ENCODE measurements around the gene LTK. TPM values are rescaled to one million over a fixed set of nuclear protein-coding genes. Genes with fewer than 3 reads are reported as not detected.

Gene LTK
- total RNA-seq, 1 experiment from 2014 or later = 0.02 TPM

DNA sequence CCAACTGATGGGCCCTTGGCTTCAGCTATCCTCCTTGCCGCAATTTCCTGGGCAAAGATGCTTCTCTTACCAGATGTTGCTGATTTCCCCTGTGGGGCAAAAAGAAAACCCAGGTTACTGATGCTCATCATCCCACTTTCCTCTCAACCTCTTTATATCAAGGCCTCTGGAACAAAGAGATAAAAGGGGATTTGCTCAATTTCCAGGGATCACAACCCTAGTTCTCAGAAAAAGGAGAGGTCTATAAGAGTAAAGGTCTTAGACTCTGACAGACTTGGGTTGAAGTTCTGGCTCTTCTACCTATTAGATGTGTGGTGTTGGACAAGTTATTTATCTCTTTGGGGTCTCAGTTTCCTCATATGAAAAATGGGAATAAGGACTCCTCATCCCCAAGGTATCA lies 21.9 kb upstream of the LTK start:
- DNase-seq (ENCODE audit: extremely low read depth, low read depth) = no peak

DNA sequence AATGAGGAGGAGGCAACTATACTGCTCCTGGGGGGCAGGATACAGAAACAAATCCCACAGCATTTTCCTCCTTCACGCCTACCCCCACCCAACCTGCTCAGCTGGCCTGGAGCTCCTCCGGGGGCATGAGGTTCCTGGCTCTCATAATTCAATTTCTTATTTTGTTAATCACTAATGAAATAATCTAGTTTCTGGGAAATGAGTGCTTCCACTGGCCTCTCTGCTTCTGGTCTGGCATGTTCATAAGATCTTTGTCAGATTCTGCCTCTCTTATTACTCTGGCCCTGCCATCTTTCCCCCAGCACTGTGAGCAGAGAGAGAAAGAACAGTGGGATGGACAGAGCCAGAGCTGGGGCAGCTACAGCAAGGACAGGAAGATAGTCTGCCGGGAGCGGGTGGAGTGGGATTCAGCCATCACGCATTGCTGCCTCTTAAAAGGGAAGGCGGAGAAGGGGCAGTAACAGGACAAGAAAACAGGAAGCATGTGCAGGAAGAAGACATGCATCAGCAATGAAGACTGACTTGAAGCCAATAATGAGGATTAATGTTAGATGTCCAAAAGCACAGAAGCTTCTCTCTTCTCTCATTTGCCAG lies 16.8 kb upstream of the LTK start:
- DNase-seq (ENCODE audit: extremely low read depth, low read depth) = no peak

DNA sequence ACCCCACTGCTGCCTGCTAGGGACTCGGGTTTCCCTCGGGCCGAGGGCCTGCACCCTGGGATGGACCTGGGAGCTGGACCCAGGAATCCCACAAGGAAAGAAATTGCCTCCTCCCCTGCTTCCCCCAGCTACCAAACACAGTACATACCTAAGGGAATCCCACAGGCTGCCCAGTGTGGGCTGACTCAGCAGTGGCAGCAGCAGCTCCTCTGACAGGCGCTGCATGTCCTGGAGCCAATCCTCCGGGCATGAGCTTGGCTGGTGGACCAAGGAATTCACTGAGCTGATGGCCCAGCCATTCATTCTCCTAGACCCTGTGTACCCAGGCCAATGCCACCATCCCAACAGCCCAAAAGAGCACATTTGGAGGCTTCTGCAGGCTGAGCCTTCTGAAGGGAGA lies 9.5 kb upstream of the LTK start:
- DNase-seq (ENCODE audit: extremely low read depth, low read depth) = no peak

DNA sequence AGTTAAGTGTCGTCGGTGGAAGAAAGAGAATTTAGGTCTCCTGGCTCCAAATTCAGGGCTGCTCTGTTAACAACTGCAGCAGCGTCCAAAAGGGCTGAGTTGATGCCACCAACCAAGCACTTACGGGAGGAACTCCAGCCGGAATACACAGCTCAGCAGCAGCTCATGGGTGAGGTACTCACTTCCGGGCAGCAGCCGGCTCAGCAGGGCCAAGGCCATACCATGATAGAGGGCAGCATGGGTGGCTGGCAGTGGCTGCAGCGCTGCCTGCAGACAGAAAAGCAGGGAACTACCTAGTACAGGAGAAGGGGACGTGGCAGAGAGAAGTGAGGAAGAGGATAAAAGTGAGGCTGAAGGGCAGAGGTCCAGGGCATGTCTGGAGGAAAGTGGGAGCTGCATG lies 8.0 kb upstream of the LTK start:
- DNase-seq (ENCODE audit: extremely low read depth, low read depth) = no peak

DNA sequence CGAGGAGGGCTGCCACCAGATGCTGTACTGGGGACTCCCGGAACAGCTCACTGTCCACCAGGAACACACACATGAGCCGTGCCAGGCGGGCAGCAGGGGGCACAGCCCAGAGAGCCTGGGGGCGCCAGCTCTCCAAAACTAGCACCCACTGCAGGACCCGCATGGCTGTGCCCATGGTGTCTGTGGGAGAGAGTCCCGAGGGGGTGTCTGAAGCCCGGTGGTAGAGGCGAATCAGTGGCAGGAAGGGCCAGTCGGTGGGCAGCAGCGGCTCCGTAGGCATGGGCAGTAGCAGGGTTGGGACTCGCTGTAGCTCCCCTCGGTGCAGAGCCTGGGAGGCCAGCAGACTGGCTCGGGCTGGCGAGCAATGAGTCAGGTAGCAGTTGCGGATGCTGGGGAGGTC lies 7.0 kb upstream of the LTK start:
- DNase-seq (ENCODE audit: extremely low read depth, low read depth) = no peak

DNA sequence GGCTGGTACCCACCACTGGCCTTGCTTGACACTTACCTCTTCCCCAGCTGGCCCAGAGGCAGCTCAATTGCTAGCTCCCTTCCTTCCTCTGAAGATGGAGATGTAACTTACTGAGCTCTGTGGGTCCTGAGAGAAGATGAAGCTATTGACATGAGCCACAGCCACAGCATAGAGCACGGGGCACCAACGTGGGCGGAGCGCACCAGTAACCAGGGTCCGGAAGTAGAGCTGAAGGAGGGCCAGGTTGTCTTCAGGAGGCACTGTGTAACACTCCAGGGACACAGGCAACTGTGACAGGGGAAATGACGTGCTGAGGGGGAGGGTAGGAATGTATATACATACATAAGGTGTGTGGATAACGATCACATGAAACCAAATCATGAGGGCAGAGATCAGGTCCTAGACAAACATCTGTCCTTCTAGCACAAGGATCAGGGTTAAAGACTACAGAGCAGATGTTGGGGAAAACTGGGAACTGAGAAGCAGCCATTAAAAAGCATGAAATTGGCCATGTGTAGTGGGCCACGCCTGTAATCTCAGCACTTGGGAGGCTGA lies 4.3 kb upstream of the LTK start:
- DNase-seq (ENCODE audit: extremely low read depth, low read depth) = no peak

DNA sequence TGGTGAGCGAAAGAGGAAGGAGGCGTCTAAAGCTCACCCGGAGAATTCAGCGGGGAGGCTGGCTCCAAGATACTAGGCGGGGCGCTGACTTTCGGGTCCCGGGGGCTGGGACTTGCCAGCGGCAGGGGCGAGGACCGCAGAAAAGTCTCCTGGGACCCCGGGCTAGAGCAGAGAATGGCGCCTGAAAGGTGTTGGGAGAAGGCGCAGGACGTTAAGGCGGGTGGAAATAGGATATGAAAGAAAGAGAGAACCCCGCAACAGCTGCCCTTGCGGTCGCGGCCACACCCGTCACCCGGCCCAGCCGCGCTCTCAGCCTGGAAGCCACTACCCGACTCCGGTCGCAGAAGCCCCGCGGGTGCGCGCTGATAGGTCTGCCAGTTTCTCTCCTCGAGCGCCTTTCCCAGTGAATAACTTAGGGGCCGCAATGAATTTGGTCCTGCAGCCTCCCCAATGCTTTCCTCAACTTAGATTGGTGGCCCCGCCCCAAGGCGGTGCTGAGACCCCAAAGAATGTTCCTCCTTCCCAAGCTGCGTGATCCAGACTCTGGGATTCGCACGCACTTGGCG lies 604 bp downstream of the LTK start:
- DNase-seq (ENCODE audit: extremely low read depth, low read depth) = no peak

DNA sequence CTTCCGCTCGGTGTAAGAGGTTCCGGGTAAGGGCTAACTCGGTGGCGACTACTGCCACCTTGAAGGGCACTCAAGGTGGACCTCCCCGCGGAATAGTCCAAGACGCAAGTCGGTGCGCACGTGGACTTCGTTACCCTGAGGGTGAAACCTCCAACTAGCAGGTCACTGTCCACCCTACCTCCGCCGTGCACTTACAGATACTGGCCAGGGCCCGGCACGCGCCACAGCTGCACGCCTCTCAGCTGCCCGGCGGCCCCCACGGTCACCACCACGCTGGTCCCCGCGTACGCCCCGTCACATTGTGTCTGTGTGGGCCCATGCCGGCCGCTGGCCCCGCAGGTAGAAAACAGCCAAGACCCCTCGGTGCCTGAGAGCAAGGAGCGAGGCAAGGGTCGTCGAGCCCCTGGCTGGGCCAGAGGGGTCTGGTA lies 1.1 kb downstream of the LTK start:
- DNase-seq (ENCODE audit: extremely low read depth, low read depth) = no peak

DNA sequence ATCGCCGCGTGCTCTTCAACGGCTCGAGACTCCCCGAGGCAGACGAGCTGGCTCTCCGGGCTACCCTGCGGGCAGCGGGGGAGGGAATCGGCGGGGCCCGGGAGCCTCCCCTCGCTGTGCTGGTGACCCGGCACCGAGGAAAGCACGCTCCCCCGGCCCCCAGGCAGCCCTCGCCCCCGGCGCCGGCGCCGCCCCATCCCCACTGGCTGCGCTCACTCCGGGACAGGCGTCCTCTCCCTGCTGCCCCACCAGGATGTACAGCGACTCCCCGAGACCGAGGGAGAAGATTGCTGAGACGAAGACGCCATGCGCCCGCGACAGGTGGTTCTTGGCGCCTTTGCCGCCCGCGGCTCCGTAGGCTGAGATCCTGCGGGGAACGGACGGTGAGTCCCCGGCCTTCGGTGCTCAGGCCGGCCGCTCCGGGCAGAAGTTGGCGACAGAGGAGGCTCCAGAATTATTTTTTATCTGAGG lies 1.7 kb downstream of the LTK start:
- DNase-seq (ENCODE audit: extremely low read depth, low read depth) = no peak

DNA sequence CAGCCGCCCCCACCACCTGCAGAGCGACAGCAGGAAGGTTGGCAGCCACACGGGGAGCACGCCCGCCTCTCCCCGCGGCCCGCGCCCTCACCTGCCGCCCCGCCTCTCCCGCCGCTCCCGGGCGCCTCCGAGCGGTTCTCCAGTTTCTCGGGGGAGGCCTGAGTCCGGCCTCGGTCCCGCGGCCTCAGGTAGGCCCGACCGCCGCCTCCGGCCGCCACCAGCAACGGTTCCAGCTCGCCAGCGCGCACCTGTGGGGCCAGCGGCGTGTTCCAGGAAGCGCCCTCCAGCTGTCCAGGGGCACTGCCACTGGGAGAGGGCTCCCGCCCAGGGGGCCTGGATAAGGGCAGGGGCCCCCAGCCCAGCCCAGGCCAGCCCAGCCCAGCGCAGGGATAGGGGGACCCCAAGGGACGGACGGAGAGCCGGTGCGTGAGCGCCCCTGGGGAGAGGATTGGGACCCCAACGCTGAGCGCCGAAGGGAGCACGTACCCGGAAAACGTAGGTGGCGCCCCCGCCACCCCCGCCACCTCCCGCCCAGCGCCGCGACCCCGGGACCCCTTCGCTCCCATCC lies 2.2 kb downstream of the LTK start:
- no peak for DNase-seq (ENCODE audit: extremely low read depth, low read depth)

DNA sequence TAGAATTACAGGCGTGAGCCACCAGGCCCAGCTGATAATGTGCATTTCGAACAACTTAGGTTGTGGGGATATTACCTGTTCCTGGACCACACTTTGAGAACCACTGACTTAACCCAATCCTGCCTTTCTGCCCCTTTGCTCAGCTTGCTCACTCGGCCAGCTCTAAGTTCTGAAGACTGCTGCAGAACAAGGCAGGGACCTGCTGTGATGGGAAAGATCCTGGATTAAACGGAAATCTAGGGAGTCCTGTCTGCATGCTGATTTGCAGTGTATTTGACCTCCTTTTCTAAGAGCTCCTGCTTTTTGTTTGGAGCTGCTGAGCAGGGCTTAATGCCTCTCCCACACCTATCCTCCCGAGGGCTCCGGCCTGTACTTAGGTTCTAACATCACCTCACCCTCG lies 2.9 kb downstream of the LTK start:
- no peak for DNase-seq (ENCODE audit: extremely low read depth, low read depth)

DNA sequence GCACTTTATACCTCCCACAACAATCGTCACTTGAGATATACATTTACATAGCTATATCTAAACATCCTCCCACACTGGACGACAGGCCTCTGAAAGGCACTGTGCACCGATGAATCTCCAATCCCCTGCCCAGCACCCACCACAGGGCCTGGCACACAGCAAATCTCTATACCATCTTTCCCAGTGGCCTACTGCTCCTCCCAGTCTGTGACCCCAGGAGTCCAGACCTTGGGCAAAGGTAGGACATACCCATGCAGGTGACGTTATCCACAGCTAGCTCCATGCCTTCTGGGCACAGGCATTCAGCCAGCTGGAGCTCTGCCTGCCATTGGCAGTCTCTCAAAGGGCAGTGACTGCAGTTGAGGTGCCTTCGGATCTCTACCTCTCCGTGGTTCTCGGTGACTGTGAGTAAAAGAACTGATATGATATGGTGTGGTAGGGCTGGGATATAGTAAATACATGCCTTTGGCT lies 5.8 kb downstream of the LTK start:
- no peak for DNase-seq (ENCODE audit: extremely low read depth, low read depth)

DNA sequence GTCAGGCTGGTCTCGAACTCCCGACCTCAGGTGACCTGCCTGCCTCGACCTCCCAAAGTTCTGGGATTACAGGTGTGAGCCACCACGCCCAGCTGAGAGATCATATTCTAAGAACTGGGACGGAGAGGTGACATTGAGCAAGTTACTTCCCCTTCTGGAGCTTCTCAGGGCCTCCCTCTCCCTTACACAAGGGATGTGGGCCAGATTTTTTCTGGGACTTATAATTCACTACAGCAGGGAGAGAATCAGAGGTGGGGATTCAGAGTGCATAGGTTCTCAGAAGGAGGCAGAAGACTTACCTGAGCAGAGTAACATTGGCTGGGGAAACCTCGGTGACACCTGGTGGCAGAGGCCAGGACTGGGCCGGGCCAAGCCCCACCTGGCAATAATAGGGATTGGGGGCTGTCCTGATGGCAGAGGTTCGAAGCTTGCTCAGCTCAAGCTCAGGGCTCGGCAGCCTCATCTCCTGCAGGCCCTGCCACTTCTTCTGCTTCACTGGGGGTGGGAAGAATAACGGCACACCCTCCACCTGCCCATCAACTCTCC lies 6.8 kb downstream of the LTK start:
- DNase-seq (ENCODE audit: extremely low read depth, low read depth) = no peak

DNA sequence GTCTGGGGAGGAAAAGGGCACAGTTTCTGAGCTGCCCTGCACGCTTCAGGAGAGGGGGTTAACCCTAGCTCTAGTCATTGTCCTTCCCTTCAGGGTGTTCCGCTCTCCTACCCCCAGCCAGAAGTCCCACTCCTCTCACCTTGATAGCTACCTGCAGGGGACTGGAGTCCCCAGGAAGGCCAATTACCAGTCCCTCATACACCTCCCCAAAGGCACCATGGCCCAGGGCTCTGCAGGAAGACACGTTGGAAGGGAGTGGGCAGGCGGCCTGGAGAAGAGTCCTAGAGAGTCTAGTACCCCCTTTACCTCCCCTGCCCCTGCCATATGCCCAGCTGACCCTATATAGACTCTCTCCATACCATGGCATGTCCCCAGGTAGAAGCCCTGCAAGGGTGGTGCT lies 7.9 kb downstream of the LTK start:
- no peak for DNase-seq (ENCODE audit: extremely low read depth, low read depth)

DNA sequence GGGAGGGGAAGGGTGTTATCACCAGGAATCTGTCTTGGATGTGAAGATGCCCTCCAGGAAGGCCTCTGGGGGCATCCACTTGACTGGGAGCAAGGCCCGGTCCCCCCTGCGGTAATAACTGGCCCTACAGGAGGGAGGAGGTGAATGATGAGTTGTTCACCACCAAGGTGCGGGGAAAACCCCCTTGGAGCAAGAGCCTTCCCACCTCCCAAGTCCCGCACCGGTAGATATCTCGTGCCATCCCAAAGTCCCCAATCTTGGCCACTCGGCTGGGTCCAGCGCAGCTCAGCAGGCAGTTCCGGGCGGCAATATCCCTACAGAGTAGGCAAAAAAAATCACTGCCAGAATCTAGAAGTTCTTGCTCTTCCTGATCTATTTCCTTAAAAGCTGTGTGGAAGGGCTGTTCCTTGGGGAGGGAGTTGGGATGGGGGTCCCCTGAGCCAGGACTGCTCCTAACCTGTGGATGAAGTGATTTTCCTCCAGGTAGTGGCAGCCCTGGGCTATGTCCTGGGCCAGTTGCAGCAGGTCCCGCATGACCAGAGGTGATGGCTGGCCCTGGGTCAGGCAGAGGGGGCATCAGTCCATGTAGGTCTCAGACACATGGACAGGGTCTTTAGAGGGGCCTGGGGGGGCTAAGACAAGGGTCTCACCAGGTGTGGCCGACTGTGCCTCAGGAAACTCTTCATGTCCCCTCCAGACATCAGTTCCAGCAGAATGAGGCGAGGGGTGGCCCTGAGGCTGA lies 8.7 kb downstream of the LTK start:
- DNase-seq (ENCODE audit: extremely low read depth, low read depth) = no peak

DNA sequence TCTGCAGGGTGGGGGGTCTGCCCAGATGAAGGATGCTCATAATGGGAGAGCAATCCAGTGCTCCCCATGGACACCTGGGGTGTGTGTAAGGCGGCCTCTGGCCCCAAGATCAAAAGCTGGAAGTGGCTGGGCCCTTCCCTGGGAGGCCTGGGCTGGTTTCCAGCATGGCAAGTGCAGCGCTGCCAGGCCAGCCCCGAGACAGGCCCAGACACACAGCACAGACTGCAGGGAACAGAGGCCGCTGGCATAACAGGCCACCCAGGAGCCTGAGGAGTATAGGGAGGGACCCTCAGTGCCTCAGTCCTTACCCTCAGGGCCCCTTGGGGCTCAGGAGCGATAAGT lies 10.0 kb downstream of the LTK start:
- no peak for DNase-seq (ENCODE audit: extremely low read depth, low read depth)

DNA sequence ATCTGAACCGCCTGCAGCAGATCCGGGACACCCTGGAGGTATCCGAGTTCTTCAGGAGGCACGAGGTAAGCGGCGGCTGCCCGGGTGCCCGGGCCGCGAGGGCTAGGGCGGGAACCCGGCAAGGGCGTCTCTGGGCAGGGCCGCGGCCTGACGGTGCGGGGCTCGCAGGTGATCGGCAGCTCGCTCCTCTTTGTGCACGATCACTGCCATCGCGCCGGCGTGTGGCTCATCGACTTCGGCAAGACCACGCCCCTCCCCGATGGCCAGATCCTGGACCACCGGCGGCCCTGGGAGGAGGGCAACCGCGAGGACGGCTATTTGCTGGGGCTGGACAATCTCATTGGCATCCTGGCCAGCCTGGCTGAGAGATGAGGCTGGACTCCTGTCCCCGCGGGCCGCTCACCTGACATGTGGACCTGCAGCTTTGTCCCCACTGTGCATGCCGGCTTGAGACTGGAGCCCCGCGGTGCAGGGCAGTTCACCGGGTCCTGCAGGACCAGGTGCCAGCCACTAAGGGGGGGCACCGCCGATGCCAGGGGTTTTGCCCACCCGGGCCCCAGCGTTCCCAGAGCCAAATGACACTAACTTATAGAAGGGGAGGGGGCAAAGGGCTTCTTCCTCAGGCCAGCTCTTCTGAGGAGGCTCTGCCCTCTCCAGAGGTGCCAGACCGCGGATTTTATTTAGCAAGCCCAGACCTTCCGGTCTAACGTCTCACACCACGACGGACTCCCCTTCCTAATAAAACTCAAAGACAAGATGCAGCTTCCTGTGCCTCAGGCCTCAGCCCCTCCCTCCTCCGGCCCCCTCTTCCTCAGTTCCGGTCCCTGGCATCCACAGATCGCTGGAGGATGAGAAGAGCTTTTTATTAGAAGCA lies 10.6 kb downstream of the LTK start:
- no peak for DNase-seq (ENCODE audit: extremely low read depth, low read depth)

DNA sequence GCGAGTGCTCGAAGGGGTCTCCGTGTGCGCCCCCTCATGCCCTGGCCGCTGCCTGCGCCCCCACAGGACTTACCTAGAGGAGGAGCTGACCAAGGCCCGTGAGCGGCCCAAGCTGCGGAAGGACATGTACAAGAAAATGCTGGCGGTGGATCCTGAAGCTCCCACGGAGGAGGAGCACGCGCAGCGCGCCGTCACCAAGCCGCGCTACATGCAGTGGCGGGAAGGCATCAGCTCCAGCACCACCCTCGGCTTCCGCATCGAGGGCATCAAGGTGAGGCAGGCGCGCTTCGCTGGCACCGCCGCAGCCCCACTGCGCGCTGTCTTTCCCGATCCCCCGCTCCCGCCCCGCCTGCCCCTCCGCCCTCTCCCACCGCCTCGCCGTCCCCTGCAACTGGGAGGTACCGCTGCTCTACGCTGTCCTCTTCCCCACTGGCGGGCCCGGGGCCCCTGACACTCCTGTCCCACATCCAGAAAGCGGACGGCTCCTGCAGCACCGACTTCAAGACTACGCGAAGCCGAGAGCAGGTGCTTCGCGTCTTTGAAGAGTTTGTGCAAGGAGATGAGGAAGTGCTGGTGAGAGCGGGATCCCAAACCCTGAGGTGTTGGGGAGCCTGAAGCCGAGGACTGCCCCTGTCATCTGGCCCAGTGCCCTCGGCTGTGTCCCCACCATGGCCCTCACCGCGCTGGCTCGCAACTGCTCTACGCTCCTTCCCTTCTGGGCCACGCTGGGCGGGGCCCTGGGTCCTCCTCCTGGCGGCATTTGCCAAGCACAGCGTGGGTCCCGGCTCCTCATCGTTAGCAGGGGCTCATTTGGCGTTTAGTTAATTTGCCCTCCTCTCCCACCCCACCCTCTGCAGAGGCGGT lies 11.5 kb downstream of the LTK start:
- no peak for DNase-seq (ENCODE audit: extremely low read depth, low read depth)

DNA sequence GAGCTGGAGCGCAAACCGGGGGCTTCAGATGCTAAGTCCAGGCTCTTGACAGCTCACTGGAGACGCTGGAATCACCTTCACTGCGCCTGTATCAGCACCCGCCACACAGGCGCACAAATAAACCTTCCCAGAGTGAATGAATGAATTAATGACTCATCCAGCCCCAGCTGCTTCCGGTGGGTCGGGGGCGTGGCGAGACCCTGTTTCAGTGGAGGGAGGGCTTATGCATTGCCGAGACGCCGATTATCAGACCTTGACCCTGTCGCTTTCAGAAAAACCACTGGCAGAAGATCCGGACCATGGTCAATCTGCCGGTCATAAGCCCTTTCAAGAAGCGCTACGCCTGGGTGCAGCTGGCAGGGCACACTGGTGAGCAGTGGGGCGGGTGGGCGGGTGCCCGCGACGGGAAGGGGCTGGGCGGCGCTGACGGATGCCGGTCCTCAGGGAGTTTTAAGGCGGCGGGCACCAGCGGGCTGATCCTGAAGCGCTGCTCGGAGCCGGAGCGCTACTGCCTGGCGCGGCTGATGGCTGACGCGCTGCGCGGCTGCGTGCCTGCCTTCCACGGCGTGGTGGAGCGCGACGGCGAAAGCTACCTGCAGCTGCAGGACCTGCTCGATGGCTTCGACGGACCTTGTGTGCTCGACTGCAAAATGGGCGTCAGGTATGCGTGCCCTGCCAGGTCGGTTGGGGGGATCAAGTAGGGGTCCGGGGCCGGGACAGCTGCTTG lies 12.3 kb downstream of the LTK start:
- no peak for DNase-seq (ENCODE audit: extremely low read depth, low read depth)

Measured in NCI-H460 (cell line).